HG03442 (cell line): ENCODE measurements around the gene C22orf15.
"Not testable (repeated sequence)": the region's sequence is repeated elsewhere in the genome, so short reads cannot be mapped to it uniquely, and the experiment has no call there.

Experiments used
- ATAC-seq: cut with Tn5 transposase; IDR thresholded peaks from one replicate; pipeline ENCODE4 v1.9.1; 2021; ENCODE audit warnings: mild to moderate bottlenecking, moderate library complexity; ENCODE audit not compliant: unreplicated experiment

C22orf15 gene, protein sequence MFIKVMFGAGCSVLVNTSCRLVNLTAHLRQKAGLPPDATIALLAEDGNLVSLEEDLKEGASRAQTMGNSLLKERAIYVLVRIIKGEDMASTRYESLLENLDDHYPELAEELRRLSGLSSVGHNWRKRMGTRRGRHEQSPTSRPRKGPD

GRCh38 chr22:23762842-23763578 is at the start of gene C22orf15:
TSS of gene C22orf15 (plus strand) at chr22:23762990. CDS start at chr22:23763307, 317 bp downstream.
- ATAC-seq, result no peak

DNA sequence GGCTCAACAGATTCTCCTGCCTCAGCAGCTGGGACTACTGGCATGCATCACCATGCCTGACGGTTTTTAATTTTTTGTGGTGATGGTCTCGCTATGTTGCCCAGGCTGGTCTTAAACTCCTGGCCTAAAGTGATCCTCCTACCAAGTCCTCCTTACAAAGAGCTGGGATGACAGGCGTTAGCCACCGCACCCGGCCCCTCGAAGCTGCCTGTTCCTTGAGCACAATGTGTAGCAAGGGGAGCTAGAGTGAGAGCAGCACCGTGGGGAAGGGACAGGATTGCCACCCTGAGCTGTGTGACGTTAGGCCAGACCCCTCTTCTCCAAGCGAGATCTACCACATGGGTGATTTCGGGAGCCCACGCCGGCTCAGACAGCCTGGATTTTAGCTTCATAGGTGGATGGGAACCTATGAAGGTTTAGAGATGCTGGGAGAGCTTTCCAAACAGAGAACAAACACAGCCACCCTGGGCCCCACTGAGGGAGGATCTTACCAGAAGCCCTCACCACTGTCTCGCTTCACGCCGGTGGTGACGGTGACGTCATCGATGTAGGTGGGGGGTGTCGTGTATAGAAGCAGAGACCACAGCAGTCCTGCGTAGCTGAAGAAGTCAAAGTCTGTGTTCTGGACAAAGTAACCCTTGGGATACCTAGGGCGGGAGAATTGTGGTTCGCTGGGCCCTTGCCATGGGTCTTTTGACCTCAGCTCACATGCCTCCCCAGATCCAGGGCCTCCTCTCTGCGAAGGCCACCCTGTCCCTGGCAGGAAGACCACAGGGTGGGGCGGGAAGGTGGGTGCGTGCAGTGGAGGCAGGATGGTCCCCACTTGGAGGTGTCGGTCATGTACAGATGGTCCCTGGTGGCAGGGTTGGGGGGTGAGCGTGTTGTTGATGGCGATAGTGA is 48.8 kb upstream of the C22orf15 start:
- no peak for ATAC-seq

GRCh38 chr22:23714596-23715578 is 47.9 kb upstream of the C22orf15 start:
- ATAC-seq, result no peak

DNA sequence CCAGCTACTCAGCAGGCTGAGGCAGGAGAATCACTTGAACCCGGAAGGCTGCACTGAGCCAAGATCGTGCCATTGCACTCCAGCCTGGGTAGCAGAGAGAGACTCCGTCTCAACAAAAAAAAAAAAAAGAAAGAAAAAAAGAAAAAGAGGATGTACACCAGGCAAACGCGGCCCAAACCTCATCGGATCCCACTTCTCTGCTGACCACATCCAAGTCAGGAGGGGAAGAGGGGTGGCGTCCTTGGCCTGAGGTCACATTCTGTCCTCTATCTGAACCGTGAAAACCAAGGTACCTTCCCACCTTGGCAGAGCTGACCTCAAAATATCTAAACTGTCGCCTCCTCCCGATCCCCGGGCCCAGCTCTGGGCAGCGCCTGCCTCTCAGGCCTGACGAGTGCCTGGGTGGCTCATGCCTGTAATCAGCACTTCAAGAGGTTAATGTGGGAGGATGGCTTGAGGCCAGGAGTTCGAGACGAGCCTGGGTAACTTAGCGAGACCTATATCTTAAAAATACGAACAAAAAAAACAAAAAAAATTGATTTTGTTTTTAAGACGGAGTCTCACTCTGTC is 46.9 kb upstream of the C22orf15 start:
- no peak for ATAC-seq

- ATAC-seq, result peak; percentile 75
These were observed 45.7 kb upstream of the C22orf15 start for GRCh38 chr22:23716811-23717801.

- ATAC-seq, result no peak
These were observed 44.2 kb upstream of the C22orf15 start for GRCh38 chr22:23718371-23719165.

- no peak for ATAC-seq
These were observed 41.9 kb upstream of the C22orf15 start for GRCh38 chr22:23720855-23721254.

DNA sequence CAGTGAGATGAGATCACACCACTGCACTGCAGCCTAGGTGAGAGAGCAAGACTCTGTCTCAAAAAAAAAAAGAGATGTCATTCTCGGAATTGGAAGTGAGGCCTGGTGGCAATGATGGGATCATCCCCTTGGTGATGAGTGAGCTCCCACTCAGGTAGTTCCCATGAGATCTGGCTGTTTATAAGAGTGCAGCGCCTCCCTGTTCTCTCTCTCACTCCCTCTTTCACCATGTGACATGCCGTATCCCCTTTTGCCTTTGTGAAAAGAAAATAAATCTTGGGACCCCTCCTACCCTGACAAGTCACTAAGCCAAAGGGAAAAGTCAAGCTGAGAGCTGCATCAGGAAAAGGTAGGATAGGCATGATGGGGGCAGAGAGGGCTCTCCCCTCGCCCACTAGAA is 40.6 kb upstream of the C22orf15 start:
- ATAC-seq, result no peak

- no peak for ATAC-seq
These were observed 40.1 kb upstream of the C22orf15 start for GRCh38 chr22:23722724-23723123.

DNA sequence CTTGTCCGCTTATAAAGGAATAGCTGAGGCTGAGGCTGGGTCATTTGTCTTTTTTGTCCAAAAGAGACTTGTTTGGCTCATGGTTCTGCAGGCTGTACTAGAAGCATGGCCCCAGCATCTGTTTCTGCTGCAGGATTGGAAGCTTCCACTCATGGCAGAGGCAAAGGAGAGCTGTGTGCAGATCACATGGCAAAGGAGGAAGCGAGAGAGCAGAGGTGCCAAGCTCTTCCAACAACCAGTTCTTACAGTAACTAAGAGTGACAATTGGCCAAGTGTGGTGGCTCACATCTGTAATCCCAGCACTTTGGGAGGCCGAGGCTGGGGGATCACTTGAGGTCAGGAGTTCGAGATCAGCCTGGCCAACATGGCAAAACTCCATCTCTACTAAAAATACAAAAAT is 34.7 kb upstream of the C22orf15 start:
- not testable (repeated sequence) for ATAC-seq

DNA sequence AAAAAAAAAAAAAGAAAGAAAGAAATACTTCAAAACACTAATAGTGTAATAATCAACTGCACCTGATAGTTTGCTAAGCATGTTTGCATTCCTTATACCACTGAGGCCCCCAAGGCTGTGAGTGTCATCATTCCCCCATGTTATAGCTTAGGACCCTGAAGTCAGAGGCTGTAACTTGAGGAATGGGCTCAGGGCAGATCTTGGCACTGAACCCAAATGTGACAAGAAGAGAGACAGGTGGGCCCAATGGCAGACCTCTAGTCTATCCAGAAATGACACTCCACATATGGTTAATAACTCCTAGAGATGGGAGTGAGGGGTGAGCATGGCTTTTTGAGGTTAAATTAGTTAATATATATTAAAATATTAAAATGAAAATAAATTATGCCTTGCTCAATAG is 25.1 kb upstream of the C22orf15 start:
- no peak for ATAC-seq

GRCh38 chr22:23742505-23743264 is 20.1 kb upstream of the C22orf15 start:
- ATAC-seq, result no peak

DNA sequence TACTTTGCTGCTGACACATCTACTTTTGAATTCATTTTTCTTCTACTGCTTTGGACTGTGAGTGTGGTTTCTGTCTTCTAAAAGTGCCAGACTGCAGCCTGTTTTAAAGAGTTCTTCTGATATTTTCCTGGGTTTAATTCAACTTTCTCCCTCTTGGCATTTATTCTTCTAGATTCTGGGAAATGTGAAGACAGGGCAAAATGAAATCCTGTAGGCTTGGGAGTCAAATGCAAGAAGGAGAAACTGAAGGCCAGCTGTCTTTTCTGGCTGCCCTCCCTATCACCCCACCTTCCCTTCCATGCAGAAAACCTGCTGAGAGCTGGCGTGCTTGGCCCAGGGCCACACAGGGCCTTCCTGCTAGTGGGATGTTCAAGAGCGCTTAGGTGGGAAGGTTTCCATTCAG is 19.5 kb upstream of the C22orf15 start:
- no peak for ATAC-seq

- ATAC-seq, result no peak
These were observed 18.8 kb upstream of the C22orf15 start for GRCh38 chr22:23744001-23744400.

- no peak for ATAC-seq
These were observed 18.3 kb upstream of the C22orf15 start for GRCh38 chr22:23744485-23744884.

GRCh38 chr22:23745791-23746190 is 17.0 kb upstream of the C22orf15 start:
- ATAC-seq, result no peak

DNA sequence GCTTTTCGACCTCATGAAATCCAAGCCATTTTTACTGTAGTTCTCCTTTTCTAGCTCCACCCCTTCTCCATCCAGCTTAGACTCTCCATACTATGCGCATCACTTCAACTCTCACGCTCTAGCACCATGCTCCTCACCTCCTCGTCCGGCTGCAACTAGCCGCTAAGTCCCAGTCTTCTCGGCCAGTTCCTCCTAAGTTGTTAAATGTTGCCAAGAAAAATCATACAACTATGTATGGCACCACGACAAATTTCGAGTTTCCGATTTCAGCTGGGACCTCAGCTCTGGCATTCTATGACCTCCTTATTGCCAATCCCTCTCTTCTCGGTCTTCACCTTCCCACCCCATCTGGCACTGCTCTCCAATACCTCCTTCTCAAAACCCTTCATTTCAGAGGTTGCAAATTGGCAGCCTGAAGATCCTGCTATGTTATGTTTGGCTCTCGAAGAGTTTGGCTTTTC is 12.9 kb upstream of the C22orf15 start:
- no peak for ATAC-seq
